SU-DHL-6 (cell line): ENCODE results near the gene UBE2F.

Experiments
- H2AFZ ChIP-seq: fragments of 200-600 bp; sonication (generic); 2 replicates; pipeline ENCODE4 v1.6.1; 2014; ENCODE audit warnings: low read depth, mild to moderate bottlenecking, moderate library complexity, mixed read lengths, antibody characterized with exemption, low read length; ENCODE audit not compliant: severe bottlenecking
- H3F3A ChIP-seq: fragments of 200-600 bp; shearing (Covaris generic); 2 replicates; pipeline ENCODE4 v1.6.0; 2016; ENCODE audit warnings: antibody characterized with exemption, mild to moderate bottlenecking; ENCODE audit not compliant: insufficient read depth
- H3K27ac ChIP-seq: fragments of 200-600 bp; sonication (generic); 2 replicates; pipeline ENCODE4 v1.5.1; 2016; ENCODE audit warnings: low read depth, mild to moderate bottlenecking, low read length, moderate library complexity, mixed read lengths
- H3K27me3 ChIP-seq: fragments of 200-600 bp; sonication (generic), shearing (Covaris generic); 2 replicates; pipeline ENCODE4 v1.6.0; 2014; ENCODE audit warnings: mild to moderate bottlenecking, low read length
- H3K36me3 ChIP-seq: fragments of 200-600 bp; sonication (generic); 2 replicates; pipeline ENCODE4 v1.6.1; 2014; ENCODE audit warnings: mild to moderate bottlenecking, low read length, mixed read lengths
- H3K4me2 ChIP-seq: fragments of 300-600, 200-600 bp; shearing (Covaris generic), sonication (generic); 2 replicates; pipeline ENCODE4 v1.6.0; 2014; ENCODE audit warnings: low read length, low read depth, mild to moderate bottlenecking; ENCODE audit not compliant: poor library complexity, severe bottlenecking
- H3K4me3 ChIP-seq: fragments of 200-600 bp; sonication (generic); 2 replicates; pipeline ENCODE4 v1.5.1; 2014; ENCODE audit warnings: antibody characterized with exemption, low read length, mild to moderate bottlenecking, mixed read lengths; ENCODE audit not compliant: insufficient read depth, poor library complexity, severe bottlenecking
- H3K79me2 ChIP-seq: fragments of 200-600 bp; sonication (generic); 2 replicates; pipeline ENCODE4 v1.6.1; 2014; ENCODE audit warnings: mild to moderate bottlenecking, low read length, moderate library complexity; ENCODE audit not compliant: insufficient read depth
- H3K9ac ChIP-seq: fragments of 200-600 bp; sonication (generic); 2 replicates; pipeline ENCODE4 v1.7.0; 2014; ENCODE audit warnings: mild to moderate bottlenecking, low read length
- H3K9me2 ChIP-seq: fragments of 200-600 bp; sonication (generic); replicated peaks from 2 replicates; pipeline ENCODE4 v1.6.1; 2014; ENCODE audit warnings: low read length; ENCODE audit not compliant: insufficient read depth
- H3K9me3 ChIP-seq: fragments of 200-600 bp; sonication (generic); 2 replicates; pipeline ENCODE4 v1.6.1; 2014; ENCODE audit warnings: low read length, mixed read lengths; ENCODE audit not compliant: insufficient read depth
- H4K20me1 ChIP-seq: fragments of 200-600 bp; sonication (generic); 2 replicates; pipeline ENCODE4 v1.6.1; 2014; ENCODE audit warnings: low read depth, mild to moderate bottlenecking, antibody characterized with exemption, low read length, moderate library complexity, mixed read lengths
- EZH2phosphoT487 ChIP-seq: fragments of 200-600 bp; sonication (generic), shearing (Covaris generic); conservative IDR thresholded peaks from 2 replicates; pipeline ENCODE4 v1.6.1; 2018; ENCODE audit warnings: mild to moderate bottlenecking, antibody characterized with exemption, low read length, moderate library complexity, mixed read lengths
- TF ChIP-seq, protein P1 (sequence below): fragments of 200-600 bp; sonication (generic); IDR thresholded peaks from one replicate; pipeline ENCODE4 v1.5.1; 2017; ENCODE audit warnings: antibody characterized with exemption, mild to moderate bottlenecking, low read length, moderate library complexity; ENCODE audit not compliant: insufficient read depth, poor library complexity, severe bottlenecking

The UBE2F gene

DNA sequence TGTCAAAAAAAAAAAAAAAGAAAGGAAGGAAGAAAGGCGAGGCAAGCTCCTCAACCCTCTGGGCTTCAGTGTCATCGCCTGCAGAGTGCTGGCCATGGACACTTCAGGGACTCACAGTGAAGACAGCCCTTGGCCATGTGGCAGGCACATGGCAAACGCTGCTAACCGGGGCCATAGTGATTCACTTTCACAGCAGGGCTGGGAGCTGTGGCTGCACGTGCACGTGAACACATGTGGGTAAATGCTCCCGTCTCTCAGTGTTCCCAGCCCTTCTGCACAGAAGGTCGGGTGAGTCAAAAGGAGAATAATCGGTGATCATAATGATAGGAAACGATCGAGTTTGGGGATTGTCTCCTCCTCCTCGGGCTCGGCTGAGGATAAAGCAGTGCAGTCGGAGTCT, 46.1 kb upstream of the UBE2F start:
- Histone ChIP-seq H3K27me3 (no peaks in the 10 kb centered on the region), H3F3A (no peaks in the 10 kb centered on the region), H4K20me1 (no peaks in the 10 kb centered on the region), H3K4me3 (no peak overlapping the region), H3K36me3 (no peaks in the 10 kb centered on the region), H3K4me2 (no peak overlapping the region), H3K9ac (no peak overlapping the region), H3K9me3 (no peaks in the 10 kb centered on the region), H3K79me2 (no peaks in the 10 kb centered on the region), H3K27ac (no peak overlapping the region), H2AFZ (no peak overlapping the region), H3K9me2 (no peaks in the 10 kb centered on the region)
- TF ChIP-seq EZH2phosphoT487: no peak
- TF ChIP-seq, protein P1, sequence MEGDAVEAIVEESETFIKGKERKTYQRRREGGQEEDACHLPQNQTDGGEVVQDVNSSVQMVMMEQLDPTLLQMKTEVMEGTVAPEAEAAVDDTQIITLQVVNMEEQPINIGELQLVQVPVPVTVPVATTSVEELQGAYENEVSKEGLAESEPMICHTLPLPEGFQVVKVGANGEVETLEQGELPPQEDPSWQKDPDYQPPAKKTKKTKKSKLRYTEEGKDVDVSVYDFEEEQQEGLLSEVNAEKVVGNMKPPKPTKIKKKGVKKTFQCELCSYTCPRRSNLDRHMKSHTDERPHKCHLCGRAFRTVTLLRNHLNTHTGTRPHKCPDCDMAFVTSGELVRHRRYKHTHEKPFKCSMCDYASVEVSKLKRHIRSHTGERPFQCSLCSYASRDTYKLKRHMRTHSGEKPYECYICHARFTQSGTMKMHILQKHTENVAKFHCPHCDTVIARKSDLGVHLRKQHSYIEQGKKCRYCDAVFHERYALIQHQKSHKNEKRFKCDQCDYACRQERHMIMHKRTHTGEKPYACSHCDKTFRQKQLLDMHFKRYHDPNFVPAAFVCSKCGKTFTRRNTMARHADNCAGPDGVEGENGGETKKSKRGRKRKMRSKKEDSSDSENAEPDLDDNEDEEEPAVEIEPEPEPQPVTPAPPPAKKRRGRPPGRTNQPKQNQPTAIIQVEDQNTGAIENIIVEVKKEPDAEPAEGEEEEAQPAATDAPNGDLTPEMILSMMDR: no peak

DNA sequence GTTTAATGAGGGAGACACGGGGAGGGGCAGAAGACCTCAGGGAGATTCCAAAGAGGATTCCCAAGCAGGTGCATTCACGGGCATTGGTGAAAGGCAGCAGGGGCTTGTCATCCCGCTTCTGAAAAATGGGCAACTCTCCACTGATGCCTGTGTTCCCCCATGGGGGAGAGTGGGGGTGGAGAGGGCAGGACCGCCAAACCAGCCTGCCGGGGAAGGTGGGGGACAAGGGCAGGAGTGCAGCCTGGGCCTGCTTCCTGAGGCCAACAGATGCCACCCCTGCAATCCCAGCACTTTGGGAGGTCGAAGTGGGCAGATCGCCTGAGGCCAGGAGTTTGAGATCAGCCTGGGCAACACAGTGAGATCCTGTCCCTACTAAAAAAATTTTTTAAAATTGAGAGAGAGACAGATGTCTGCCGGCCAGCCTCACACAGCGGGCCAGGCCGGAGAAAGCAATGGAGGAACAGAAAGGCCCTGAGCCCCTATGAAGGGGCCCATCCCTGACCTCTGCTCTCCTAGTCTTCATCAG, 44.8 kb upstream of the UBE2F start:
- Histone ChIP-seq H3K9ac (no peak overlapping the region), H3K9me2 (no peaks in the 10 kb centered on the region), H3K9me3 (no peaks in the 10 kb centered on the region), H3F3A (no peaks in the 10 kb centered on the region), H3K27ac (no peak overlapping the region), H3K79me2 (no peaks in the 10 kb centered on the region), H3K4me2 (no peak overlapping the region), H3K4me3 (no peak overlapping the region), H2AFZ (no peak overlapping the region), H4K20me1 (no peaks in the 10 kb centered on the region), H3K36me3 (no peaks in the 10 kb centered on the region), H3K27me3 (no peaks in the 10 kb centered on the region)
- TF ChIP-seq, protein P1: no peak
- TF ChIP-seq EZH2phosphoT487: no peak

DNA sequence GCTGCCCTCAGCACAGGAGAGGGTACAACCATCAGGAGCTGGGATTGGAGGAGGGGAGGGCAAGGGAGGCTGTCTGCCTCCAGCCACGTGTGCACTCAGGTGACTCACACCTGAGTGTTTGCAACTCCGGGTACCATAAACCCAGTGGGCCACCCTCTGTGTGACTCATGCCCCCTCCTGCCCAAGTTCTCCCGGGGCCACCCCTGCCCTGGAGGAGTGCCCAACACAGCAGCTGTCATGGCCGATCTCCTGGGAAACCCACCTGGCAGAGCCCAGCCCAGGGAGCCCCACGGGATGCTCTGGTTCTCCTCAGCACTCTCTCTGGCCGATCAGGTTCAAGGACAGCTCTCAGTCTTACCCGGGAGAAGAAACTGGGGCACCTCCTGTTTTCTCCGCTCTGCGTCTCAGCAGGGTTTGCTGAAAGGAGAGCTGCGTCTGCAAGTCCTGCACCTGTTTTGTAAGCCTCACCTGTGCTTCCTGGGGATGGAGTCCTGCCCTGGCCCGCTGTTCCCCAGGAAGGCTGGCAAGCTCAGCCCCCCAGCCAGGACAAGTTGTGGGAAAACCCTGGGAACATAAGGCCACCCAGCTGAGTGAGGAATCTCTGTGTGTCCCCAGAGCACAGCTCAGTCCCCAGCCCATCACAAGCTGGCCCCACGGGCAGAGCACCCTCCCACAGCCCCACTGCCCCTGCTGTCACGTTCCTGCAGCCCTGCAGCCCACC, 44.0 kb upstream of the UBE2F start:
- no peaks in the 10 kb centered on the region for H3F3A ChIP-seq
- TF ChIP-seq, protein P1: no peak
- no peak for TF ChIP-seq EZH2phosphoT487
- H2AFZ ChIP-seq: no peak overlapping the region
- no peak overlapping the region for H3K4me2 ChIP-seq
- H3K4me3 ChIP-seq: no peak overlapping the region
- H4K20me1 ChIP-seq: no peaks in the 10 kb centered on the region
- H3K9ac ChIP-seq: no peak overlapping the region
- H3K27me3 ChIP-seq: no peaks in the 10 kb centered on the region
- H3K9me3 ChIP-seq: no peaks in the 10 kb centered on the region
- no peaks in the 10 kb centered on the region for H3K79me2 ChIP-seq
- H3K9me2 ChIP-seq: no peaks in the 10 kb centered on the region
- H3K27ac ChIP-seq: no peak overlapping the region
- no peaks in the 10 kb centered on the region for H3K36me3 ChIP-seq
